Anterior cingulate cortex (tissue), 58 donors: Measurements from ENCODE around the gene GOLGB1.

Experiments
- DNase-seq, 58 donors: peaks; one replicate each; lab custom pipeline; 2025; lab: John Stamatoyannopoulos, UW

The GOLGB1 gene

GRCh38 chr3:121648219-121648958, 101.2 kb downstream of the GOLGB1 start:
- DNase-seq = peak in 5 of 58 donors; percentile 3 to 52 (median 8)

- no peak for DNase-seq
Observed at GRCh38 chr3:121645054-121645453, 104.5 kb downstream of the GOLGB1 start.

- no peak for DNase-seq
Observed at GRCh38 chr3:121642601-121643314, 106.8 kb downstream of the GOLGB1 start.

GRCh38 chr3:121641127-121641526, 108.4 kb downstream of the GOLGB1 start:
- DNase-seq = no peak

GRCh38 chr3:121637922-121638321, 111.6 kb downstream of the GOLGB1 start:
- DNase-seq = no peak

GRCh38 chr3:121630355-121630754, 119.2 kb downstream of the GOLGB1 start:
- no peak for DNase-seq

- no peak for DNase-seq
Observed at GRCh38 chr3:121629601-121630000, 119.9 kb downstream of the GOLGB1 start.

- DNase-seq = no peak
Observed at GRCh38 chr3:121627622-121628021, 121.9 kb downstream of the GOLGB1 start.

GRCh38 chr3:121627211-121627610, 122.3 kb downstream of the GOLGB1 start:
- DNase-seq = no peak

GRCh38 chr3:121626495-121626894, 123.0 kb downstream of the GOLGB1 start:
- no peak for DNase-seq

GRCh38 chr3:121624147-121624899, 125.2 kb downstream of the GOLGB1 start:
- no peak for DNase-seq

GRCh38 chr3:121621491-121621890, 128.1 kb downstream of the GOLGB1 start:
- DNase-seq = no peak

GRCh38 chr3:121619691-121620090, 129.8 kb downstream of the GOLGB1 start:
- no peak for DNase-seq
